ENCODE data around the gene STEAP1B.

Gene STEAP1B

GRCh38 chr7:22372863-22373262 is 127.1 kb downstream of the STEAP1B start:
- Histone ChIP-seq H3K27me3 (ENCODE audit: insufficient read depth, insufficient read length) (no peaks in the 10 kb centered on the region), H3K36me3 (ENCODE audit: insufficient read depth, insufficient read length, low read length) (no peaks in the 10 kb centered on the region), H3K4me1 (ENCODE audit: insufficient read depth, insufficient read length) (no peaks in the 10 kb centered on the region), H3K4me3 (ENCODE audit: insufficient read length, low read depth) (no peak overlapping the region), H3K9me3 (ENCODE audit: insufficient read depth, low read length) (no peaks in the 10 kb centered on the region), H3K9ac (ENCODE audit: insufficient read length, low read depth) (no peak overlapping the region)
- DNase-seq (ENCODE audit: low read depth, low spot score) = no peak
- TF ChIP-seq YY1 (IDR thresholded peaks at IDR 0.05; ENCODE audit: insufficient read depth, insufficient read length) (no peak), ZNF274 (IDR thresholded peaks at IDR 0.05; ENCODE audit: low read depth, low read length) (no peak), SUZ12 (IDR thresholded peaks at IDR 0.05; ENCODE audit: extremely low read depth, insufficient read depth, insufficient read length) (no peak)

GRCh38 chr7:22371878-22372277 is 128.1 kb downstream of the STEAP1B start:
- Histone ChIP-seq H3K4me1 (ENCODE audit: insufficient read depth, insufficient read length) (no peaks in the 10 kb centered on the region), H3K36me3 (ENCODE audit: insufficient read depth, insufficient read length, low read length) (no peaks in the 10 kb centered on the region), H3K27me3 (ENCODE audit: insufficient read depth, insufficient read length) (no peaks in the 10 kb centered on the region), H3K4me3 (ENCODE audit: insufficient read length, low read depth) (no peak overlapping the region), H3K9me3 (ENCODE audit: insufficient read depth, low read length) (no peaks in the 10 kb centered on the region), H3K9ac (ENCODE audit: insufficient read length, low read depth) (no peak overlapping the region)
- no peak for TF ChIP-seq SUZ12 (IDR thresholded peaks at IDR 0.05; ENCODE audit: extremely low read depth, insufficient read depth, insufficient read length)
- no peak for TF ChIP-seq ZNF274 (IDR thresholded peaks at IDR 0.05; ENCODE audit: low read depth, low read length)
- TF ChIP-seq YY1 (IDR thresholded peaks at IDR 0.05; ENCODE audit: insufficient read depth, insufficient read length) = no peak
- no peak for DNase-seq (ENCODE audit: low read depth, low spot score)
